ENCODE results near the gene LSG1. TPM values are rescaled to one million over a fixed set of nuclear protein-coding genes. Genes with fewer than 3 reads are reported as not detected.
A peak's percentile ranks its signal among the peaks of the same experiment; 100 is the strongest.

The LSG1 gene
- total RNA-seq, 1 experiment from 2014 or later, result 39.7 TPM

GRCh38 chr3:194671511-194671899, 486 bp downstream of the LSG1 start:
- Histone ChIP-seq H3K27me3 (ENCODE audit: insufficient read depth, low read length) (no peaks in the 10 kb centered on the region; the same call in 1 of the 2 replicates), H2AFZ (ENCODE audit: low read depth, low read length, poor library complexity, severe bottlenecking) (no peak overlapping the region), H3K9me3 (ENCODE audit: control insufficient read depth in 1 of 2, insufficient read depth in 1 of 2, low read depth in 1 of 2, low read length in 2 of 2) (no peaks in the 10 kb centered on the region), H3K27ac (ENCODE audit: low read depth, low read length) (peak overlapping the region; percentile 43), H3K4me1 (ENCODE audit: control insufficient read depth in 1 of 2, insufficient read depth in 2 of 2, low read length in 2 of 2) (peaks cover 7 to 19% of the 10 kb centered on the region in 2 experiments; a peak in 3 of 4 replicates), H3K4me2 (ENCODE audit: low read length) (peak overlapping the region; percentile 76), H3K4me3 (replicated peaks in 1 of 2; ENCODE audit: low read depth in 1 of 2, low read length in 2 of 2) (peak overlapping the region; percentile 89 to 95), H4K20me1 (ENCODE audit: insufficient read depth) (peaks cover 12% of the 10 kb centered on the region; the same call in 1 of the 2 replicates), H3K36me3 (ENCODE audit: control insufficient read depth in 1 of 2, insufficient read depth in 2 of 2, low read length in 2 of 2) (peaks cover 11 to 17% of the 10 kb centered on the region in 2 experiments; a peak in 3 of 4 replicates), H3K9me2 (ENCODE audit: insufficient read depth) (no peaks in the 10 kb centered on the region), H3K79me2 (ENCODE audit: insufficient read depth, low read length) (peaks cover 50% of the 10 kb centered on the region), H3K9ac (ENCODE audit: low read length) (peak overlapping the region; percentile 74)
- intact Hi-C loops (cut with micrococcal nuclease), result loop anchor here (1.0 to 5.0 kb wide), 2 partner anchors 339 to 435 kb away; no protein-coding TSS in a partner anchor
- ATAC-seq (peak; percentile 38), DNase-seq (ENCODE audit: low read depth, low spot score) (peak; percentile 24)
- RAD21 ChIA-PET (ENCODE audit: low non-redundant PET in 1 of 2, low total read pairs in 2 of 2, uncharacterized antibody in 2 of 2, unreplicated experiment in 2 of 2), result interaction anchor here (0.6 to 2.2 kb wide), 4 partner anchors 11 to 600 kb away, joined by 4 to 13 read pairs (median 8); partner anchors contain the start of gene XXYLT1 (in 1 of the 2)
- TF ChIP-seq SRF (IDR thresholded peaks at IDR 0.05; ENCODE audit: low read depth) (no peak), CTCF (IDR thresholded peaks at IDR 0.05 in 2 of 3, conservative IDR thresholded peaks at IDR 0.05 in 1 of 3; ENCODE audit: borderline replicate concordance in 1 of 3, insufficient read depth in 1 of 3, low read depth in 2 of 3, low read length in 2 of 3) (peak; percentile 54 to 79 (median 72)), RAD21 (IDR thresholded peaks at IDR 0.05; ENCODE audit: low read depth) (peak; percentile 62)
- POLR2A ChIA-PET, result interaction anchor here (1.0 to 1.9 kb wide), 3 partner anchors 11 to 20 kb away, joined by 3 to 9 read pairs (median 3); partner anchors contain the start of gene FAM43A
- CTCF ChIA-PET, result interaction anchor here (1.1 to 4.9 kb wide), 17 partner anchors 10 to 864 kb away, joined by 3 to 62 read pairs (median 8); partner anchors contain the start of gene XXYLT1
- BruUV-seq (replicated peaks), result TSS peak; percentile 59

- Histone ChIP-seq H3K9me3 (ENCODE audit: control insufficient read depth in 1 of 2, insufficient read depth in 1 of 2, low read depth in 1 of 2, low read length in 2 of 2) (no peaks in the 10 kb centered on the region), H2AFZ (ENCODE audit: low read depth, low read length, poor library complexity, severe bottlenecking) (no peak overlapping the region), H3K9me2 (ENCODE audit: insufficient read depth) (no peaks in the 10 kb centered on the region), H3K4me3 (replicated peaks in 1 of 2; ENCODE audit: low read depth in 1 of 2, low read length in 2 of 2) (no peak overlapping the region), H3K4me2 (ENCODE audit: low read length) (no peak overlapping the region), H3K36me3 (ENCODE audit: control insufficient read depth in 1 of 2, insufficient read depth in 2 of 2, low read length in 2 of 2) (peaks cover 25 to 29% of the 10 kb centered on the region in 2 experiments; a peak in 3 of 4 replicates), H4K20me1 (ENCODE audit: insufficient read depth) (peaks cover 12% of the 10 kb centered on the region; the same call in 1 of the 2 replicates), H3K27me3 (ENCODE audit: insufficient read depth, low read length) (no peaks in the 10 kb centered on the region), H3K79me2 (ENCODE audit: insufficient read depth, low read length) (peaks cover 56% of the 10 kb centered on the region), H3K9ac (ENCODE audit: low read length) (no peak overlapping the region), H3K4me1 (ENCODE audit: control insufficient read depth in 1 of 2, insufficient read depth in 2 of 2, low read length in 2 of 2) (peaks cover 7 to 12% of the 10 kb centered on the region in 2 experiments; a peak in 3 of 4 replicates), H3K27ac (ENCODE audit: low read depth, low read length) (no peak overlapping the region)
- ChIA-PET POLR2A (no interaction called here), RAD21 (ENCODE audit: low non-redundant PET in 1 of 2, low total read pairs in 2 of 2, uncharacterized antibody in 2 of 2, unreplicated experiment in 2 of 2) (no interaction called here), CTCF (no interaction called here)
- intact Hi-C loops (cut with micrococcal nuclease), result no loop called here
- TF ChIP-seq SRF (IDR thresholded peaks at IDR 0.05; ENCODE audit: low read depth), result no peak
- no peak for TF ChIP-seq SP1 (IDR thresholded peaks at IDR 0.05; ENCODE audit: low read depth)
- no peak for TF ChIP-seq SIN3A (IDR thresholded peaks at IDR 0.05; ENCODE audit: low read depth)
- TF ChIP-seq JUND (IDR thresholded peaks at IDR 0.05), result no peak
- TF ChIP-seq CTCF (IDR thresholded peaks at IDR 0.05 in 2 of 3, conservative IDR thresholded peaks at IDR 0.05 in 1 of 3; ENCODE audit: borderline replicate concordance in 1 of 3, insufficient read depth in 1 of 3, low read depth in 2 of 3, low read length in 2 of 3), result no peak
- TF ChIP-seq CBX3 (IDR thresholded peaks at IDR 0.05; ENCODE audit: low read depth), result no peak
- no peak for TF ChIP-seq CEBPB (IDR thresholded peaks at IDR 0.05; ENCODE audit: low read depth)
- no TSS peak for BruUV-seq (replicated peaks)
- no peak for DNase-seq (ENCODE audit: low read depth, low spot score)
- no peak for ATAC-seq
Observed at GRCh38 chr3:194667363-194667762, 4.6 kb downstream of the LSG1 start.

All from HCT116 (cell line).